Cardiac muscle cell (in vitro differentiated cells and primary cell): Measurements from ENCODE around the gene ARFGAP1. TPM values are rescaled to one million over a fixed set of nuclear protein-coding genes. Genes with fewer than 3 reads are reported as not detected.

Source experiments
- DNase-seq, 2 donors: peaks; one replicate each; pipeline versions ENCODE4 v3.0.0 to v3.0.0-alpha.2; 2010 to 2017; ENCODE audit warnings: low read depth in 1 of 2, low spot score in 1 of 2
- H3K27ac ChIP-seq: fragments of 200-600 bp; sonication (generic); 2 replicates; pipeline ENCODE4 v1.5.1; 2016
- H3K27me3 ChIP-seq: fragments of 200-600 bp; sonication (generic); 2 replicates; pipeline ENCODE4 v1.6.0; 2016; ENCODE audit warnings: control low read depth
- H3K36me3 ChIP-seq: fragments of 200-600 bp; sonication (generic); 2 replicates; pipeline ENCODE4 v1.5.1; 2016; ENCODE audit warnings: control low read depth
- H3K4me1 ChIP-seq: fragments of 200-600 bp; sonication (generic); 2 replicates; pipeline ENCODE4 v1.8.1; 2017; ENCODE audit warnings: low read depth, mild to moderate bottlenecking, mixed run types
- H3K4me3 ChIP-seq: fragments of 200-600 bp; sonication (generic); 2 replicates; pipeline ENCODE4 v1.5.1; 2016; ENCODE audit warnings: mild to moderate bottlenecking
- H3K9me3 ChIP-seq: fragments of 200-600 bp; sonication (generic); 2 replicates; pipeline ENCODE4 v1.5.1; 2017; ENCODE audit warnings: low read depth, mild to moderate bottlenecking, control low read depth
- CTCF ChIP-seq: IDR thresholded peaks from 2 replicates; pipeline ENCODE4 v1.5.1; 2012; ENCODE audit warnings: low read depth, mild to moderate bottlenecking, low read length
- polyA plus RNA-seq: library from polyadenylated mRNA; unstranded; fragments of >200 nt; fragmentation: Nextera tagmentation; extraction: Ambion mirVana; gene quantifications from 2 replicates; pipeline ENCODE4 v1.2.1, GENCODE V29; 2016
- total RNA-seq: library from RNA; depleted of rRNA; stranded (reverse); fragments of >200 nt; gene quantifications from 2 replicates; pipeline ENCODE4 v1.2.3, GENCODE V29; 2016

Gene ARFGAP1
- total and polyA plus RNA-seq, 2 experiments from 2014 or later: 85.3 to 96.5 TPM

- Histone ChIP-seq H3K36me3 (no peaks in the 10 kb centered on the region), H3K27me3 (peaks cover 4% of the 10 kb centered on the region), H3K9me3 (no peaks in the 10 kb centered on the region), H3K4me1 (no peaks in the 10 kb centered on the region), H3K27ac (no peak overlapping the region), H3K4me3 (no peak overlapping the region)
- no peak for DNase-seq
- TF ChIP-seq CTCF: no peak
These were observed 37.8 kb downstream of the ARFGAP1 start for GRCh38 chr20:63310265-63310991.

- Histone ChIP-seq H3K36me3 (no peaks in the 10 kb centered on the region), H3K4me3 (no peak overlapping the region), H3K27ac (no peak overlapping the region), H3K27me3 (no peaks in the 10 kb centered on the region), H3K4me1 (no peaks in the 10 kb centered on the region), H3K9me3 (no peaks in the 10 kb centered on the region)
- DNase-seq: no peak
- no peak for TF ChIP-seq CTCF
These were observed 38.7 kb downstream of the ARFGAP1 start for GRCh38 chr20:63311186-63311832.

GRCh38 chr20:63311833-63312243 is 39.2 kb downstream of the ARFGAP1 start:
- no peaks in the 10 kb centered on the region for H3K4me1 ChIP-seq
- no peak overlapping the region for H3K27ac ChIP-seq
- no peaks in the 10 kb centered on the region for H3K9me3 ChIP-seq
- TF ChIP-seq CTCF: no peak
- DNase-seq: no peak
- no peak overlapping the region for H3K4me3 ChIP-seq
- no peaks in the 10 kb centered on the region for H3K27me3 ChIP-seq
- H3K36me3 ChIP-seq: no peaks in the 10 kb centered on the region

GRCh38 chr20:63312273-63312672 is 39.7 kb downstream of the ARFGAP1 start:
- no peak for DNase-seq
- no peak for TF ChIP-seq CTCF
- H3K4me3 ChIP-seq: no peak overlapping the region
- H3K27ac ChIP-seq: no peak overlapping the region
- no peaks in the 10 kb centered on the region for H3K36me3 ChIP-seq
- H3K27me3 ChIP-seq: no peaks in the 10 kb centered on the region
- H3K9me3 ChIP-seq: no peaks in the 10 kb centered on the region
- H3K4me1 ChIP-seq: no peaks in the 10 kb centered on the region

- Histone ChIP-seq H3K9me3 (no peaks in the 10 kb centered on the region), H3K36me3 (no peaks in the 10 kb centered on the region), H3K4me1 (no peaks in the 10 kb centered on the region), H3K27ac (no peak overlapping the region), H3K4me3 (no peak overlapping the region), H3K27me3 (no peaks in the 10 kb centered on the region)
- no peak for TF ChIP-seq CTCF
- peak in 1 of 2 donors; percentile 28 for DNase-seq
These were observed 40.2 kb downstream of the ARFGAP1 start for GRCh38 chr20:63312690-63313348.
